Naive thymus-derived CD4-positive, alpha-beta T cell (primary cell): ENCODE results near the gene ZNF609. TPM values are rescaled to one million over a fixed set of nuclear protein-coding genes. Genes with fewer than 3 reads are reported as not detected.
A peak's percentile ranks its signal among the peaks of the same experiment; 100 is the strongest.

Source experiments
- ATAC-seq: fragments of 150-1000 bp; cut with Tn5 transposase; 2 replicates; pipeline ENCODE4 v1.10.0; 2021; ENCODE audit warnings: mild to moderate bottlenecking, moderate library complexity
- CTCF ChIA-PET: fragments of 350-600 bp; sonication (Branson Sonifier 250); formaldehyde crosslinking; loops from one replicate; lab custom pipeline; 2021; ENCODE audit warnings: antibody characterized with exemption; lab: Charles Lee
- POLR2A ChIA-PET: fragments of 350-600 bp; sonication (Branson Sonifier 250); formaldehyde crosslinking; loops from one replicate; lab custom pipeline; 2021; ENCODE audit warnings: antibody characterized with exemption, inconsistent platforms; lab: Charles Lee
- DNase-seq, 9 donors: peaks; one replicate each; pipeline versions ENCODE4 v3.0.0 to v3.0.0-alpha.2; 2020 to 2022; ENCODE audit warnings: mixed read lengths in 1 of 9
- H3K27ac ChIP-seq: one replicate; pipeline ENCODE4 v1.7.0; 2013; ENCODE audit warnings: mild to moderate bottlenecking, low read depth, low read length, moderate library complexity
- H3K27me3 ChIP-seq, 2 donors: one replicate each; pipeline ENCODE4 v1.7.0; 2013; ENCODE audit warnings: low read length in 2 of 2, mild to moderate bottlenecking in 2 of 2, moderate library complexity in 2 of 2; ENCODE audit not compliant: control insufficient read depth in 2 of 2, insufficient read depth in 2 of 2
- H3K36me3 ChIP-seq, 3 experiments: 1 replicate in 2 of 3; 2 replicates in 1 of 3; pipeline ENCODE4 v1.7.0; 2013; ENCODE audit warnings: low read length in 3 of 3, mild to moderate bottlenecking in 3 of 3, moderate library complexity in 1 of 3; ENCODE audit not compliant: insufficient read depth in 3 of 3, control insufficient read depth in 2 of 3
- H3K4me1 ChIP-seq, 2 donors: one replicate each; pipeline ENCODE4 v1.7.0; 2013; ENCODE audit warnings: low read length in 2 of 2, mild to moderate bottlenecking in 2 of 2, moderate library complexity in 1 of 2; ENCODE audit not compliant: control insufficient read depth in 2 of 2, insufficient read depth in 2 of 2
- H3K4me3 ChIP-seq: 2 replicates; pipeline ENCODE4 v1.7.0; 2013; ENCODE audit warnings: mild to moderate bottlenecking, low read length
- H3K9me3 ChIP-seq, 3 experiments: 1 replicate in 2 of 3; 2 replicates in 1 of 3; pipeline ENCODE4 v1.7.0; 2013; ENCODE audit warnings: low read length in 3 of 3; ENCODE audit not compliant: control insufficient read depth in 2 of 3
- H3K27ac Mint-ChIP-seq, 9 donors: one replicate each; pipeline ENCODE4 v1.8.0; 2020 to 2022; ENCODE audit warnings: mixed read lengths in 9 of 9, mild to moderate bottlenecking in 8 of 9, moderate library complexity in 5 of 9, inconsistent platforms in 2 of 9
- H3K27me3 Mint-ChIP-seq, 5 donors: one replicate each; pipeline ENCODE4 v1.8.0; 2021 to 2022; ENCODE audit warnings: mixed read lengths in 5 of 5, mild to moderate bottlenecking in 1 of 5
- H3K36me3 Mint-ChIP-seq, 5 donors: one replicate each; pipeline ENCODE4 v1.8.0; 2020 to 2022; ENCODE audit warnings: mixed read lengths in 5 of 5, mild to moderate bottlenecking in 3 of 5, inconsistent platforms in 1 of 5
- H3K4me1 Mint-ChIP-seq, 7 donors: one replicate each; pipeline ENCODE4 v1.8.0; 2020 to 2022; ENCODE audit warnings: mixed read lengths in 7 of 7, mild to moderate bottlenecking in 3 of 7, inconsistent platforms in 1 of 7
- H3K4me3 Mint-ChIP-seq, 10 donors: one replicate each; pipeline ENCODE4 v1.8.0; 2020 to 2022; ENCODE audit warnings: mild to moderate bottlenecking in 10 of 10, mixed read lengths in 10 of 10, moderate library complexity in 6 of 10, inconsistent platforms in 2 of 10
- H3K9me3 Mint-ChIP-seq, 11 donors: one replicate each; pipeline ENCODE4 v1.8.0; 2020 to 2022; ENCODE audit warnings: mixed read lengths in 11 of 11, mild to moderate bottlenecking in 4 of 11, inconsistent platforms in 1 of 11, moderate library complexity in 1 of 11
- intact Hi-C, 2 donors: fragments of 100-400 bp; cut with micrococcal nuclease; formaldehyde crosslinking; loops; one replicate each; pipeline ENCODE4 v1.15.1; 2023
- polyA plus RNA-seq, 2 donors: library from polyadenylated mRNA; unstranded; fragments of 300-500 nt; fragmentation: Illumina TruSeq; gene quantifications; one replicate each; pipeline ENCODE4 v1.2.3, GENCODE V29; 2021
- total RNA-seq, 6 experiments: library from RNA in 5 of 6; stranded (reverse) in 5 of 6; gene quantifications; 1 replicate in 5 of 6; 2 replicates in 1 of 6; pipeline ENCODE4 v1.2.3 and lab custom pipeline; 2021 to 2026

The ZNF609 gene
- total and polyA plus RNA-seq, 7 experiments from 2014 or later = 10.1 to 89.1 (median 71.9) TPM

- H3K36me3 ChIP-seq = no peaks in the 10 kb centered on the region
- Mint-ChIP-seq H3K36me3 (peaks cover 0 to 34% (median 19%) of the 10 kb centered on the region in 5 donors), H3K27ac (peak overlapping the region in 7 of 9 donors; percentile 15 to 83 (median 52)), H3K4me1 (peaks cover 37 to 95% (median 83%) of the 10 kb centered on the region in 7 donors), H3K4me3 (peak overlapping the region in 6 of 10 donors; percentile 1 to 62 (median 37)), H3K9me3 (no peaks in the 10 kb centered on the region), H3K27me3 (no peaks in the 10 kb centered on the region)
- no peaks in the 10 kb centered on the region for H3K27me3 ChIP-seq
- DNase-seq (no peak), ATAC-seq (peak; percentile 58)
- H3K9me3 ChIP-seq = no peaks in the 10 kb centered on the region
- peaks cover 0 to 37% of the 10 kb centered on the region in 2 donors for H3K4me1 ChIP-seq
- CTCF ChIA-PET = interaction anchor here (0.9 kb wide), 1 partner anchor 8 kb away, joined by 3 read pairs; no protein-coding TSS in a partner anchor
- no peak overlapping the region for H3K4me3 ChIP-seq
- H3K27ac ChIP-seq = no peak overlapping the region
- POLR2A ChIA-PET = no interaction called here
- intact Hi-C loops = loop anchor here in 1 of 2 donors (1.0 to 5.0 kb wide), 2 partner anchors 8 to 41 kb away; no protein-coding TSS in a partner anchor
Observed at GRCh38 chr15:64521726-64522164, 61.4 kb downstream of the ZNF609 start.

GRCh38 chr15:64522226-64522823, 61.9 kb downstream of the ZNF609 start:
- ATAC-seq = no peak
- peaks cover 0 to 34% (median 16%) of the 10 kb centered on the region in 5 donors for H3K36me3 Mint-ChIP-seq
- peaks cover 0 to 37% of the 10 kb centered on the region in 2 donors for H3K4me1 ChIP-seq
- no peaks in the 10 kb centered on the region for H3K9me3 ChIP-seq
- peaks cover 43 to 95% (median 85%) of the 10 kb centered on the region in 7 donors for H3K4me1 Mint-ChIP-seq
- no peaks in the 10 kb centered on the region for H3K27me3 ChIP-seq
- H3K27ac ChIP-seq = no peak overlapping the region
- no peaks in the 10 kb centered on the region for H3K27me3 Mint-ChIP-seq
- peak overlapping the region in 7 of 10 donors; percentile 2 to 58 (median 40) for H3K4me3 Mint-ChIP-seq
- no peaks in the 10 kb centered on the region for H3K36me3 ChIP-seq
- peak overlapping the region in 7 of 9 donors; percentile 7 to 60 (median 37) for H3K27ac Mint-ChIP-seq
- no peak overlapping the region for H3K4me3 ChIP-seq
- ChIA-PET POLR2A (interaction anchor here (0.6 to 1.0 kb wide), 2 partner anchors 89 to 94 kb away, joined by 3 to 5 read pairs; no protein-coding TSS in a partner anchor), CTCF (interaction anchor here (0.9 kb wide), 1 partner anchor 9 kb away, joined by 3 read pairs; no protein-coding TSS in a partner anchor)
- no peak for DNase-seq
- intact Hi-C loops = loop anchor here in 1 of 2 donors (5.0 kb wide), 1 partner anchor 40 kb away; no protein-coding TSS in a partner anchor
- H3K9me3 Mint-ChIP-seq = no peaks in the 10 kb centered on the region

- Histone ChIP-seq H3K27ac (no peak overlapping the region), H3K27me3 (no peaks in the 10 kb centered on the region), H3K36me3 (no peaks in the 10 kb centered on the region), H3K9me3 (no peaks in the 10 kb centered on the region), H3K4me1 (peaks cover 0 to 33% of the 10 kb centered on the region in 2 donors), H3K4me3 (no peak overlapping the region)
- Mint-ChIP-seq H3K9me3 (no peaks in the 10 kb centered on the region), H3K27me3 (no peaks in the 10 kb centered on the region), H3K27ac (peak overlapping the region in 2 of 9 donors; percentile 6 to 60), H3K36me3 (peaks cover 0 to 29% (median 17%) of the 10 kb centered on the region in 5 donors), H3K4me3 (peak overlapping the region in 1 of 10 donors; percentile 46), H3K4me1 (peaks cover 44 to 95% (median 86%) of the 10 kb centered on the region in 7 donors)
- intact Hi-C loops = loop anchor here in 1 of 2 donors (5.0 kb wide), 1 partner anchor 39 kb away; no protein-coding TSS in a partner anchor
- POLR2A ChIA-PET = interaction anchor here (1.1 kb wide), 1 partner anchor 42 kb away, joined by 3 read pairs; no protein-coding TSS in a partner anchor
- CTCF ChIA-PET = interaction anchor here (0.6 kb wide), 1 partner anchor 63 kb away, joined by 3 read pairs; no protein-coding TSS in a partner anchor
- no peak for DNase-seq
- no peak for ATAC-seq
Observed at GRCh38 chr15:64523240-64523639, 62.9 kb downstream of the ZNF609 start.

GRCh38 chr15:64524778-64525177, 64.4 kb downstream of the ZNF609 start:
- H3K9me3 Mint-ChIP-seq = no peaks in the 10 kb centered on the region
- Histone ChIP-seq H3K4me3 (no peak overlapping the region), H3K27ac (no peak overlapping the region), H3K4me1 (peaks cover 0 to 21% of the 10 kb centered on the region in 2 donors), H3K36me3 (no peaks in the 10 kb centered on the region), H3K27me3 (no peaks in the 10 kb centered on the region), H3K9me3 (no peaks in the 10 kb centered on the region)
- POLR2A ChIA-PET = interaction anchor here (0.5 to 0.6 kb wide), 2 partner anchors 63 to 665 kb away, joined by 3 to 4 read pairs; no protein-coding TSS in a partner anchor
- ATAC-seq (no peak), DNase-seq (no peak)
- no peaks in the 10 kb centered on the region for H3K27me3 Mint-ChIP-seq
- no peak overlapping the region for H3K27ac Mint-ChIP-seq
- CTCF ChIA-PET = interaction anchor here (0.6 kb wide), 1 partner anchor 98 kb away, joined by 4 read pairs; no protein-coding TSS in a partner anchor
- peak overlapping the region in 2 of 10 donors; percentile 10 to 26 for H3K4me3 Mint-ChIP-seq
- intact Hi-C loops = loop anchor here in 1 of 2 donors (5.0 kb wide), 1 partner anchor 38 kb away; no protein-coding TSS in a partner anchor
- peaks cover 32 to 93% (median 78%) of the 10 kb centered on the region in 7 donors for H3K4me1 Mint-ChIP-seq
- peaks cover 0 to 38% (median 21%) of the 10 kb centered on the region in 5 donors for H3K36me3 Mint-ChIP-seq

GRCh38 chr15:64525828-64526530, 65.6 kb downstream of the ZNF609 start:
- peak overlapping the region in 4 of 10 donors; percentile 2 to 42 (median 18) for H3K4me3 Mint-ChIP-seq
- H3K9me3 Mint-ChIP-seq = no peaks in the 10 kb centered on the region
- ChIA-PET POLR2A (interaction anchor here (0.6 to 0.7 kb wide), 3 partner anchors 13 to 449 kb away, joined by 3 to 4 read pairs (median 4); no protein-coding TSS in a partner anchor), CTCF (interaction anchor here (0.6 to 1.2 kb wide), 2 partner anchors 49 to 282 kb away, joined by 3 to 4 read pairs; no protein-coding TSS in a partner anchor)
- H3K27me3 Mint-ChIP-seq = no peaks in the 10 kb centered on the region
- no peak for ATAC-seq
- intact Hi-C loops = loop anchor here in 1 of 2 donors (1.0 kb wide), 1 partner anchor 8 kb away; no protein-coding TSS in a partner anchor
- Histone ChIP-seq H3K36me3 (no peaks in the 10 kb centered on the region), H3K4me1 (peaks cover 0 to 15% of the 10 kb centered on the region in 2 donors), H3K27me3 (no peaks in the 10 kb centered on the region), H3K4me3 (no peak overlapping the region), H3K9me3 (no peaks in the 10 kb centered on the region), H3K27ac (no peak overlapping the region)
- no peak for DNase-seq
- peak overlapping the region in 5 of 9 donors; percentile 2 to 59 (median 21) for H3K27ac Mint-ChIP-seq
- peaks cover 0 to 43% (median 22%) of the 10 kb centered on the region in 5 donors for H3K36me3 Mint-ChIP-seq
- H3K4me1 Mint-ChIP-seq = peaks cover 36 to 92% (median 76%) of the 10 kb centered on the region in 7 donors
